Breast epithelium (tissue), 3 donors: ENCODE data around the gene DGKI.

Experiments used
- POLR2A ChIP-seq: fragments of 450-650 bp; IDR thresholded peaks from one replicate; pipeline ENCODE4 v1.6.1; 2016; ENCODE audit warnings: antibody characterized with exemption, mild to moderate bottlenecking, moderate library complexity
- POLR2AphosphoS5 ChIP-seq, 3 donors: sonication (generic); formaldehyde crosslinking; IDR thresholded peaks; one replicate each; pipeline ENCODE4 v1.6.1; 2017; ENCODE audit warnings: antibody characterized with exemption in 3 of 3
- TF ChIP-seq, protein P1 (sequence below), 3 donors: fragments of 450-650 bp; IDR thresholded peaks; one replicate each; pipeline ENCODE4 v1.5.1; 2016 to 2017; ENCODE audit warnings: antibody characterized with exemption in 3 of 3, mild to moderate bottlenecking in 3 of 3, moderate library complexity in 3 of 3

DNA sequence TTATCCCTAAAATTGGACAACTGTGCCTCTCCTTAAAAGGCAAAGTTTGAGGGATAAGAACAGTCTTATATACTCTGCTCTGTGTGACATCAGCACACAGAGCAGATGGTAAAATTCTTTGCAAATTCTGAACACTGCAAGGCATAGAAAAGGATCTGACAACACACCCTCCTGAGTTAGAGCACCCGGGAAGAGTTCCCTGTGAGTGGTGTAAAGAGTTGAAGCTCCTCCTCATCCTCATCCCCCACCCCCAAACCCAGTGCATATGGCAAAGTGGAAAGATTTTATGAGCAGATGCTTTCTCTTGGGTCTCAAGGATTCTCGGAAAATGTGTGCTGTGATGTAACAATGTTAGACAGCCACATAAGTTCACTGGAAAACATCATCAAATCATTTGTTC is 40.0 kb upstream of the DGKI start:
- TF ChIP-seq, protein P1, sequence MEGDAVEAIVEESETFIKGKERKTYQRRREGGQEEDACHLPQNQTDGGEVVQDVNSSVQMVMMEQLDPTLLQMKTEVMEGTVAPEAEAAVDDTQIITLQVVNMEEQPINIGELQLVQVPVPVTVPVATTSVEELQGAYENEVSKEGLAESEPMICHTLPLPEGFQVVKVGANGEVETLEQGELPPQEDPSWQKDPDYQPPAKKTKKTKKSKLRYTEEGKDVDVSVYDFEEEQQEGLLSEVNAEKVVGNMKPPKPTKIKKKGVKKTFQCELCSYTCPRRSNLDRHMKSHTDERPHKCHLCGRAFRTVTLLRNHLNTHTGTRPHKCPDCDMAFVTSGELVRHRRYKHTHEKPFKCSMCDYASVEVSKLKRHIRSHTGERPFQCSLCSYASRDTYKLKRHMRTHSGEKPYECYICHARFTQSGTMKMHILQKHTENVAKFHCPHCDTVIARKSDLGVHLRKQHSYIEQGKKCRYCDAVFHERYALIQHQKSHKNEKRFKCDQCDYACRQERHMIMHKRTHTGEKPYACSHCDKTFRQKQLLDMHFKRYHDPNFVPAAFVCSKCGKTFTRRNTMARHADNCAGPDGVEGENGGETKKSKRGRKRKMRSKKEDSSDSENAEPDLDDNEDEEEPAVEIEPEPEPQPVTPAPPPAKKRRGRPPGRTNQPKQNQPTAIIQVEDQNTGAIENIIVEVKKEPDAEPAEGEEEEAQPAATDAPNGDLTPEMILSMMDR (IDR thresholded peaks at IDR 0.05), result no peak
- no peak for TF ChIP-seq POLR2AphosphoS5 (IDR thresholded peaks at IDR 0.05)
- no peak for TF ChIP-seq POLR2A
